HepG2 (cell line): ENCODE results near the gene EVL.

ENCODE experiments used
- MYC ChIP-seq: sonication (generic); formaldehyde crosslinking; IDR thresholded peaks from 2 replicates; pipeline ENCODE4 v1.9.0; 2021; ENCODE audit warnings: missing genetic modification reagents, borderline replicate concordance
- NFATC3 ChIP-seq: sonication (generic); formaldehyde crosslinking; IDR thresholded peaks from 2 replicates; pipeline ENCODE4 v1.5.1; 2020; ENCODE audit warnings: mild to moderate bottlenecking, missing genetic modification reagents

- TF ChIP-seq NFATC3 (CRISPR knock-in tag) (no peak), MYC (CRISPR knock-in tag) (no peak)
Measured at GRCh38 chr14:100159094-100159864, 94.1 kb downstream of the EVL start, which contains the start of gene DEGS2.
